Left kidney (tissue), 8 donors: ENCODE measurements around the gene VCAM1. TPM values are rescaled to one million over a fixed set of nuclear protein-coding genes. Genes with fewer than 3 reads are reported as not detected.
"Not testable (repeated sequence)": the region's sequence is repeated elsewhere in the genome, so short reads cannot be mapped to it uniquely, and the experiment has no call there.

ENCODE experiments used
- DNase-seq: peaks from one replicate; pipeline ENCODE4 v3.0.0-alpha.2; 2013
- long read RNA-seq, 8 donors: transcript quantifications; one replicate each; lab custom pipeline, GENCODE V29; 2026
- polyA plus RNA-seq: library from polyadenylated mRNA; unstranded; fragments of 120-200 nt; gene quantifications from one replicate; pipeline ENCODE4 v1.2.1, GENCODE V29; 2013; ENCODE audit not compliant: insufficient read length

VCAM1 gene, protein sequence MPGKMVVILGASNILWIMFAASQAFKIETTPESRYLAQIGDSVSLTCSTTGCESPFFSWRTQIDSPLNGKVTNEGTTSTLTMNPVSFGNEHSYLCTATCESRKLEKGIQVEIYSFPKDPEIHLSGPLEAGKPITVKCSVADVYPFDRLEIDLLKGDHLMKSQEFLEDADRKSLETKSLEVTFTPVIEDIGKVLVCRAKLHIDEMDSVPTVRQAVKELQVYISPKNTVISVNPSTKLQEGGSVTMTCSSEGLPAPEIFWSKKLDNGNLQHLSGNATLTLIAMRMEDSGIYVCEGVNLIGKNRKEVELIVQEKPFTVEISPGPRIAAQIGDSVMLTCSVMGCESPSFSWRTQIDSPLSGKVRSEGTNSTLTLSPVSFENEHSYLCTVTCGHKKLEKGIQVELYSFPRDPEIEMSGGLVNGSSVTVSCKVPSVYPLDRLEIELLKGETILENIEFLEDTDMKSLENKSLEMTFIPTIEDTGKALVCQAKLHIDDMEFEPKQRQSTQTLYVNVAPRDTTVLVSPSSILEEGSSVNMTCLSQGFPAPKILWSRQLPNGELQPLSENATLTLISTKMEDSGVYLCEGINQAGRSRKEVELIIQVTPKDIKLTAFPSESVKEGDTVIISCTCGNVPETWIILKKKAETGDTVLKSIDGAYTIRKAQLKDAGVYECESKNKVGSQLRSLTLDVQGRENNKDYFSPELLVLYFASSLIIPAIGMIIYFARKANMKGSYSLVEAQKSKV
- polyA plus RNA-seq = 44.6 TPM
- long read RNA-seq, donor 1, partial matches to known transcripts = 0 of 5 reads
- long read RNA-seq, donor 1, other reads (novel, unspliced or antisense) = 0 of 5 reads
- long read RNA-seq, donor 2, transcript VCAM1-201 (9 exons, 3,083 nt) = major isoform, 6 of 14 reads
- long read RNA-seq, donor 2, partial matches to known transcripts = 5 of 14 reads
- long read RNA-seq, donor 2, other reads (novel, unspliced or antisense) = 0 of 14 reads
- long read RNA-seq, donor 3, transcript VCAM1-201 (9 exons, 3,083 nt) = major isoform, 8 of 11 reads
- long read RNA-seq, donor 3, partial matches to known transcripts = 0 of 11 reads
- long read RNA-seq, donor 3, other reads (novel, unspliced or antisense) = 0 of 11 reads
- long read RNA-seq, donor 4, partial matches to known transcripts = 0 of 3 reads
- long read RNA-seq, donor 4, other reads (novel, unspliced or antisense) = 0 of 3 reads
- long read RNA-seq, donor 5, transcript VCAM1-201 (9 exons, 3,083 nt) = major isoform, 18 of 20 reads
- long read RNA-seq, donor 5, partial matches to known transcripts = 0 of 20 reads
- long read RNA-seq, donor 5, other reads (novel, unspliced or antisense) = 0 of 20 reads
- long read RNA-seq, donor 6, transcript VCAM1-201 (9 exons, 3,083 nt) = major isoform, 9 of 11 reads
- long read RNA-seq, donor 6, partial matches to known transcripts = 0 of 11 reads
- long read RNA-seq, donor 6, other reads (novel, unspliced or antisense) = 0 of 11 reads
- long read RNA-seq, donor 7, transcript VCAM1-205 (1 exons, 3,865 nt) = minor isoform, 6 of 17 reads
- long read RNA-seq, donor 7, transcript VCAM1-201 (9 exons, 3,083 nt) = major isoform, 10 of 17 reads
- long read RNA-seq, donor 7, partial matches to known transcripts = 0 of 17 reads
- long read RNA-seq, donor 7, other reads (novel, unspliced or antisense) = 0 of 17 reads
- long read RNA-seq, donor 8, transcript VCAM1-201 (9 exons, 3,083 nt) = major isoform, 9 of 12 reads
- long read RNA-seq, donor 8, partial matches to known transcripts = 0 of 12 reads
- long read RNA-seq, donor 8, other reads (novel, unspliced or antisense) = 0 of 12 reads

DNA sequence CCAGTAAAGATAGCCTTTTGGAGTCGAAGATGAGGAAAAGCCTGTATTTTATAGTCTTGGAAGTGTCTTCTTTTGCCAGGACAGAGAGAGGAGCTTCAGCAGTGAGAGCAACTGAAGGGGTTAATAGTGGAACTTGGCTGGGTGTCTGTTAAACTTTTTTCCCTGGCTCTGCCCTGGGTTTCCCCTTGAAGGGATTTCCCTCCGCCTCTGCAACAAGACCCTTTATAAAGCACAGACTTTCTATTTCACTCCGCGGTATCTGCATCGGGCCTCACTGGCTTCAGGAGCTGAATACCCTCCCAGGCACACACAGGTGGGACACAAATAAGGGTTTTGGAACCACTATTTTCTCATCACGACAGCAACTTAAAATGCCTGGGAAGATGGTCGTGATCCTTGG is at the start of gene VCAM1:
Gene VCAM1, plus strand, starts transcription at position 253 of the 400 bp plus-strand sequence. Its CDS starts 119 bp downstream, at position 372.
- peak; percentile 34 for DNase-seq

DNA sequence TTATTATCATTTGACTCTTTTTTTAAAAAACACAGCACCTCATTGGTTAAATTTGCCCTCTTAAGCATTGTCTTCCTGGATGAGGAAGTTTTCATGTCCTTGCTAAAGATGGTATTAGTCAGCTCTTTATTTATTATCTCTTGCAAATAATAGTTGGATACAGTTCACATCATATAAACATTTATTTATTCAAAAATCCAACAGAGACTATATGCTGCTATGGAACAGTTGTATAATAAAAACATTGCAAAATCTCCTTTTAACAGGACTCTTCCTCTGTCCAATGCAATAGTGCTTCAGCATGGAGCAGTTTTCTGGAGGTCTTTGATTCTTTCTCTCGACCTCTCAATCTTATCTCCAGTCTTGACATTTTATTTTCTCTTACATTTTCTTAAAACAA is 49.5 kb upstream of the VCAM1 start:
- DNase-seq = no peak

DNA sequence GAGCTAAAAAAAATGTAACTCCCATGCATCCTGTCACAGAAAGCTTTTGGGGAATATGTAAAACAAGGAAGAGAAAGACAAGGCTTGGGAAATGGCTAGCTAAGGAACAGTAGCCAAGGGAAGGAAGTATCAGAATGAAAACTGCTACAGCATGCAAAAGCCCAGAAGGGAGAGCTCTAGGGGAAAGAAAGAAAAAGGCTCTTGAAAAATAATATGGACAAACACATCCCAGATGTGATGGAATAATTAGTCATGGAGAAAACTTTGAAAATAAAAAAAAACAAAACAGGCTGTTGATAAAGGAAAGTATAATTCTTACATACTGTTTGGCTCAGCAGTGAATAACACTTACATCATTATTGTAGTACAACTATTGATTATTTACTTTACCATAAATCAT is 47.9 kb upstream of the VCAM1 start:
- no peak for DNase-seq

DNA sequence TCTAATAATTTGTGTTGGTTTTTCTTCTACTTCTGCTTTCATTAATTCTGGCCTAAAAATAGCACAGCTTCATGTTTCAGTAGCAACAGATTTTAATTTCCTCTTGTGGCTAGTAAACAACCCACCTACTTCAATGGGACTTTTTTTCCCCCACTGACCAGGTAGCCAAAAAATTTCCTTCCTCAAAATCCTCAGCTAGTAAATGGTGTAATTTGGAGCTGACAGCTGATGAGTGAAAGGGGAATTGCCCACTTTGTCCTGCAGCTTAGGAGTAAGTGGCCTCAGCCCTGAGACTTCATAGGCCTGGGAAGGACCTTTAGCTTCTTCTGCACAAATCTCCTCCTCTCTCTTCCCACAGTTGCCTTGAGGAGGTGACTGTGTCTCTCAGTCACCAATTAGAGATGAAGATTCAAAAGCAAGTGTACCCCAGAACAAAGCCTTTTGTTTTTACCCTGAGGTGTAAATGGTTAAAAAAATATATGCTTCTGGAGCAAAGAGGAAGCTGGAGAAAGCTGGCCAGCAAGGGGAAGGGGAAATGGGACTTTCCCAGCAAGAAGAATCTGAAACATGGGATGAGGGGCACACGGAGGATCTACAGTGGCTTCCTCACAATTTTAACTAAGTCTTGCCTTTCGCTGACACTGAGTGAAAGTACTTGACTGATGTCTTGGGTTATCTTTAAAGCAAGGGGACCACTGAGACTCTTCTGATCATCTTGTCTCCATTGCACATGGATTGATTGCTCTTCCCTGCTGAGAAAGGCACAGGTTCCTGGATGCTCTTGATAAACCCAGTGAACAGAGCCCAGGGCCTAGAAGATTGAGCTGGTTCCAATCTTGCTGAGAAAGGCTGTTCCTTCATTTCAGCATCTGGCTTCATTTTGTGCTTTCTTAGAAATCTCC is 35.8 kb upstream of the VCAM1 start:
- no peak for DNase-seq

DNA sequence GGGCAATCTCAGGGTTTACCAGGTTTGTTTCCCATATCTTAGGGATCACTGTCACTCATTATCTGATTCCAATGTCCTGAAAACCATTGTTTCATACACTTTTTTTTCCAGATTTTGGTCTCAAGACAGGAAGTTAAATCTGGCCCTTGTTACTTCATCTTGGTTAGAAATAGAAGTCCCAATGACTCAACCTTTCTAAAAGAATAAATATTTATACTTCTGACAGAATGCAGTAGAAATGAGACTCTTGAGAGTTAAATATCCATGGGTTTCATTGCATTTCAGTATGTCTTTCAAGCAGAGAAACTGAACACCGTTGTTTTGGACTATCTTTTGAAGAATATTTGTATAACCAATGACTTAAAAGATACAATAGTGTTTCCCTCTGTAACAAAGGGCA is 19.8 kb upstream of the VCAM1 start:
- DNase-seq = no peak

DNA sequence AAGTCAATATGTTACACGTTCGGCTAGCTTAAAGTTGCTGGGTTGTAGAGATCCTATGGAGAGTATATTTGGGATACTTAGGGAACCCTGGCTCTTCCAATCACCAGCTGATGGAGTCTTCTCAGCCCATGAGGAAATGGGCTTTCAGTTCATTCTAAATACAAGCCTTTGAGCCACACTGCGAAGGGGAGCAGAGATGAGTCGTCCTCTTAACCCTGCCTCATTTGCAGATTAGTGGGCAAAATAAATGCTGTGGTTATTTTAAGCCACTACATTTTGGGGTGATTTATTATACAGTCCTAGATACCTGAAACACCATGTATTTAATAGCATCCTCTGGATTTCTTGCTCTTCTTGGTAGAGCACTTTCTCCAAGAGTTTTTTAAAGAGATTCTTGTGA is 19.0 kb upstream of the VCAM1 start:
- no peak for DNase-seq

DNA sequence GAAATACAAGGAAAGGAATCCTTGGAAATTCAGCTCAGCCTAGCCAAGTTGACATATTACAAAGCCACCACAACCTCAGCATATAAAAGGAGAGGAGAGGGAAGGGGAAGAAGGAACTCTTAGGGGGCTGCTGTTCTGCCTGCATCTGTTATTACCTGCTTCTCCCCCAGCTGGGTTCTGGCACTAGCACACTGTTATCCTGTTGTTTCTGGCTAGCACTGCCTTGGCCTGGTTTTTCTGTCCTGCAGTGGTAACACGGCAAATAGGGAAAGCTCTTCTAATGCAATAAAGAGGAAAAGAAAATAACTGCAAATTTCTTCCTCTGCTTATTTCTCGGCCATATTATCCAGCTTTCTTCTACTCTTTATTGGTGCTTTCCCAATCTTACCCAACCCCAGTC is 16.5 kb upstream of the VCAM1 start:
- DNase-seq = no peak

DNA sequence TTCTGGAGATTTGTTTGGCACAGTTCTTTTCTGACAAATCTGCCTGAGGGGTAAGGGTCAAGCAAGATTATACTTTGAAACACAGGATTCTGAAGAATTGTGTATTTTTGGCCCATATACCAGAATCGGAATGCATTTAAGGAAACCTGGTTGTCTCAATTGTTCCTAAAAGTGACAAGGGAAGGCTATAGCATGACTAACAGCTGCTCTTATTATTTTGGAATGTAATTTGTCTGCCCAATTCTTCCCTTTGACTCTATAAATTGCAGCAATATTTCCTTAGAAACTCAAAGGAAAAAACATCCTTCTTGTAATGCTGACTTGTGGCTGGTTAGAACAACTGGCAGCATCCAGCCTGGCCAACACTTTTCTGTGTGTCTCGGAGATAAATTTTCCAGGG is 15.8 kb upstream of the VCAM1 start:
- DNase-seq = no peak

DNA sequence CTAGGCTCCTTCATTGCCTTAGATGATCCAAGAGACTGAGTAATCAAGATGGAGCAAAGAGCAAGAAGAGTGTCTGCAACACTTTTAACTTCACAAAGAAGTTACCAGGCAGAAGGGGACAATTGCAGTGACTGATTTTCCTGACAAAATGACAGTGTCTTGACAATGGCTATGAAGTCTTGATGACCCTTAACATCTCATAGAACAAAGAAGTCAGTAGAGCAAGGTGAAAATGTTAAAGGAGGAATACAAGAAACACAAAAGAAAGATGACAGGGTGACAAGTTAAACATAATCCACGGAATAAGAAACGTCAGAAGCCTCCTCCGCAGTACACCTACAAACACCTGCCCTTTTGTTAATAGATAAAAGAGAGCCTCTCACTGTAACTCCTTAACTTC is 15.1 kb upstream of the VCAM1 start:
- no peak for DNase-seq

DNA sequence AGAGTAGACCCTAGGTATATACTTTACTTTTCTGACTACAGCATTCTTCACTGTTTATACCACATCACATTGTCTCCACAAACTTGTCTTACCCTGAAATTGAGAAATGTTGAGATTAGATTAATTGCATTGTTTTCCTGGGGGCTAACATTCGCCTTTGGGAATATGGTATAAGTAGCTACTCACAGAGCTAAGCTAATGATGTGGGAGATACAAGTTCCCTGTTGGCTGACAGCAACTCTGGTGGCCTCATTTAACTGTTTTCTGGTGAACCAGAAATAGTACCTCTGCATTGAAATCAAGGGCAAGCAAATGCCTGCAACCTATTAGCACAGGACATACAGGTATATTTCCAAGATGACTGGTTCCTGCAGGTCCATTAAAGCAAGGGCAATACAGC is 13.2 kb upstream of the VCAM1 start:
- no peak for DNase-seq

DNA sequence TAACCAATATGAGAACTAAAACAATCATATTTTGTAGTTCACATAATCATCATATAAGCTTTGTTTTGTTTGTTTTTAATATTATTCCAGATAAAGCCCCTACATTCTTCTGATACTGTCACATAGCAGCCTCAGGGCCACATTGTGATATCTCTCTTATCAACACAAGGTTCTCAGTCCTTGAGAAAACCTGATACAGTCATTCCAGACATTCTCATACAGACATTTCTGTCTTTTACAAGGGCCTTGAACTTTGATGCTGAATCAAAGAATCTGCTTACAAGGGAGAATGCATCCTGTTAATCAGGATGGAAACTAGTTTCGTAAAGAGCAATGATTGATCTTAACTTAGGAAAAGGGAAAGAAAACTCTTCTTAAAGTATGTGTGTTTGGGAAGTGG is 12.7 kb upstream of the VCAM1 start:
- no peak for DNase-seq

DNA sequence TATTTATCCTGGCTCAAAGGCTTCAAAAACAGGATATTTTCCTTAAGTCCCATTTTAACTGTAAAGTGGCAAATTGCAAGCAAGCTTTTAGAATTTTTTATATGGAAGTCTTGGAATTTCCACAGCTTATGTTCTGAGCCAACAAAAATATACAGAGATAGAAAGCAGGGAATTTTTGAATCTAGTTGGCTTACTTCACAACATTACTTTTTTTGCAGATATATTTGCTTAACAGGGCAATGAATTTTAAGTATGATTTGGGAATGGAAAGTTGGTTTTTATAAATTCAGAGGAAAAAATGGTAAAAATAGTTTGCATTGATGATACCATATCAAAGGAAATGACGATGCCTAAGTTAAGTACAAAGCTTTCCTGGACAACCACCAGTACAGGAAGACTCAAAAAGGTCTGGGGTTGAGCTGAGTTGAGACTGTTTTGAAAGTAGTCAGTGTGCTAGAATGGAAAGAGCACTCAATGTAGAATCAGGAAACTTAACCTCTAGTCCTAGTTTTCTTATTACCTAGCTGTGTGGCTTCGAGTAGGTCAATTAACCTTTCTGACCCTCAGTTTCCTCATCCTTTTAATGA is 11.0 kb upstream of the VCAM1 start:
- no peak for DNase-seq

DNA sequence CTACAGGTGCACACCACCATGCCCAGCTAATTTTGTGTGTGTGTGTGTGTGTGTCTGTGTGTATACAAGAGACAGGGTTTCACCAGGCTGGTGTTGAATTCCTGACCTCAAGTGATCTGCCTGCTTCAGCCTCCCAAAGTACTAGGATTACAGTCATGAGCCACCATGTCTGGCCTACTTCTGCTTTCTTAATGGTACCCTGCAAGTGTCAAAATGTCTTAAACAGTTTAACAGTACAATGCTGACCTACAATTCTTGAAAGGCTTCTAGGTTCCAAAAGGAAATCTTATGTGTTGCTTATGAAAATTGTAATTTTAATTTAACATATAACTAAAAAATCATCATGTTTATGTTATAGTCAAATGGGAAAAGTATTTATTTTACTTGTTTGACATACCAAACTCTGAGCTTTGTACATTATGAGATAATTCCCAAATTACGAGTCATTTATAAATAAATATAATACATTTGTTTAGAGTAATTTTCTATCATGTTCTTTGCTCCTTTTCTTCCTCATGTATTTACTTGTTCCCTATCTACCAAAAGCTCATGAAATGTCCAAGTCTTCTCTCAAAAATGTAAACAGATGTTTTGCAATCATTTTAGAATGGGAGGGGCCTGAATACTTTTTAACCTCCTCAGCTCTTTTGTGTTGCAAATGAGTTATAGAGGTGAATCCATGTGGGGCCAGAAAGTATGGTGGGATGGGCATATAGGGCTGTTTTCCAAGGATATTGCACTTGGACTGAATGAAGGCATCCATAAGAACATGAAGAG is 8.4 kb upstream of the VCAM1 start:
- DNase-seq = no peak

DNA sequence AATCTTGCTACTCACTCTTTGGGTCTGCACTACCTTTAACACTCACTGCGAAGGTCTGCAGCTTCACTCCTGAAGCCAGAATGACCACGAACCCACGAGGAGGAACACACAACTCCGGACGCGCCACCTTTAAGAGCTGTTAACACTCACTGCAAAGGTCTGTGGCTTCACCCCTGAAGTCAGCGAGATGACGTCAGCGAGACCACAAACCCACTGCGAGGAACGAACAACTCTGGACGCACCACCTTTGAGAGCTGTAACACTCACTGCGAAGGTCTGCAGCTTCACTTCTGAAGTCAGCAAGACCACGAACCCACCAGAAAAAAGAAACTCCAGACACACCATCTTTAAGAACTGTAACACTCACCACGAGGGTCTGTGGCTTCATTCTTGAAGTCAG is 6.5 kb upstream of the VCAM1 start:
- not testable (repeated sequence) for DNase-seq

DNA sequence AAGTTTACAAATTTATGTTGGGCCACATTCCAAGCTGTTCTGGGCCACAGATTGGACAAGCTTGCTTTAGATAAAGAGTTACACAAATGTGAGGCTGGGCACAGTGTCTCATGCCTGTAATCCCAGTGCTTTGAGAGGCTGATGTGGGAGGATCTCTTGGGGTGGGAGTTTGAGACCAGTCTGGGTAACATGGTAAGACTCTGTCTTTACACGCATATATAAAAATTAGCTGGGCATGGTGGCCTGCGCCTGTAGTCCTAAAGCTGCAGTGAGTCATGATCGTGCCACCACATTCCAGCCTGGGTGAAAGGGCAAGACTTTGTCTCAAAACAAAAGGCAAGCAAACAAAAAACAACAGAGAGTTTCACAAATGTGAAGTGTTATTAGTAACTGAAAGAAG is 5.9 kb upstream of the VCAM1 start:
- DNase-seq = no peak

DNA sequence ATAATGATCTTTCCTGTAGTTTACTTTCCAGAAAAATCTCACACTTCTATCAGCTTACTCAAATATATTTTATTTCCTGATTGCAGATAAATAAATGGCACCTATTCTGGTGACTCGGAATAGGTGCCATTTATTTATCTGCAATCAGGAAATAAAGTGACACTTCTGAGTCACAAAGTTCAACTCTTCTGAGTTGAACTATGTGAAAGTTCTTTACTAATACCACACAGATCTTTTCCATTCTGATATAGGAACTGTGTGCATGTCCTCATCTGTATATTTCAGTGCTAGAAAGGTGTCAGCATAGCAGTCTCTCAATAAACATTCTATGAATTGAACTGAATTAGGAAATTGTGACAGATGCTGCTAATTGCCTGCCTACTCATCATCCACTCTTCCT is 4.9 kb upstream of the VCAM1 start:
- DNase-seq = no peak

DNA sequence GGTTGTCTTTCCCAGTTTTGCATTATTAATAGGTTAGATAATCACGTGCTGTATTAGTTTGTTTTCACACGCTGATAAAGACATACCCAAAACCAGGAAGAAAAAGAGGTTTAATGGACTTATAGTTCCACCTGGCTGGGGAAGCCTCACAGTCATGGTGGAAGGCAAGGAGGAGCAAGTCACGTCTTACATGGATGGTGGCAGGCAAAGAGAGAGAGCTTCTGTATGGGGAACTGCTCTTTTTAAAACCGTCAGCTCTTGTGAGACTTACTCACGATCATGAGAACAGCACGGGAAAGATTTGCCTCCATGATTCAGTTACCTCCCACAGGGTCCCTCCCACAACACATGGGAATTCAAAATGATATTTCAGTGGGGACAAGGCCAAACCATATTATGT is 2.3 kb upstream of the VCAM1 start:
- DNase-seq = no peak

DNA sequence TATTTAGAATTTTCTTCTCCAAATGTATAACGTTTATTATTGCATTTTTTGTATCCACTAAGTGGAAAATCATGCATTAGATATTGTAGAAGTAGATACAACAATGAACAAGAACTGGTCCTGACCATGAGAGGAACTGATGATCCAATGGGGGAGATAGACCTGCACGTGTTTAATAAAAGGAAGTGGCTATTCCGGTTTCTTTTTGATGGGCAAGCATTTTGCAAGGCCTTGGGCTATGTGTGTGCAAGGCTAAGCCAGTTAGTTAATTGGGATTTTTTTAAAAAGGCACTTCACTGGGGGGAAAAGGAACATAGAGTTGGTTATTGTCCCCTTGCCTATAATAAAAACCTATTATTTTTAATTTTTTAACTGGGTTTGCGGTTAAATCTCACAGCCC is 961 bp upstream of the VCAM1 start:
- no peak for DNase-seq

DNA sequence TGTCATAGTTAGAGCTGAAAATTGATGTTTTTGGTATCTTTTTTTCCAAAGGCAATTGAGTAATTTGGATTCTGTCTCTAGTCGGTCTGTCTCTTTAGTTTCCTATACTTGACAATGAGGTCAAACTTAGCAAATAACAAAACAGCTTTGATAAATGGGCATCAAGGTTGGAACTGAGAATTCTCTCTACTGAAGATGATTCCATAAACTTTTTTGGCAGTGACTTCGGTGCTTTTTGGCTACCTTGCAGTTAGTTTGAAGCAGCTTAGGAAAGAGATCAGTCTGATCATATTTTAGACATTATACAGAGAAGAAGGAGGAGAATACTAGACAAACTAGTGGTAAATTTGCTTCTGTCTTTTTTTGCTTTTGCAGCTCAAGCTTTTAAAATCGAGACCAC is 559 bp downstream of the VCAM1 start:
- no peak for DNase-seq
